Transverse colon (tissue), 4 donors: ENCODE measurements around the gene VAV2.

Experiments
- CTCF ChIP-seq, 5 experiments: fragments of 200-600 bp in 3 of 5; fragments of 450-650 bp in 2 of 5; sonication (generic) in 3 of 5; IDR thresholded peaks; 1 replicate in 2 of 5; 2 replicates in 3 of 5; pipeline ENCODE4 v1.5.1; 2016 to 2017; ENCODE audit warnings: antibody characterized with exemption in 5 of 5, inconsistent platforms in 3 of 5, mild to moderate bottlenecking in 2 of 5, moderate library complexity in 1 of 5
- POLR2A ChIP-seq: fragments of 450-650 bp; IDR thresholded peaks from one replicate; pipeline ENCODE4 v1.6.1; 2016; ENCODE audit warnings: antibody characterized with exemption, mild to moderate bottlenecking, moderate library complexity
- POLR2AphosphoS5 ChIP-seq, 3 donors: sonication (generic); formaldehyde crosslinking; IDR thresholded peaks; one replicate each; pipeline ENCODE4 v1.6.1; 2016; ENCODE audit warnings: antibody characterized with exemption in 3 of 3

- TF ChIP-seq CTCF (IDR thresholded peaks at IDR 0.05) (no peak), POLR2A (no peak), POLR2AphosphoS5 (IDR thresholded peaks at IDR 0.05) (no peak)
These were observed 114.2 kb downstream of the VAV2 start for GRCh38 chr9:133877967-133878366.
